A673 (cell line): ENCODE results near the gene ZNF737.

Source experiments
- EZH2 ChIP-seq: fragments of 200-600 bp; sonication (generic); IDR thresholded peaks from 2 replicates; pipeline ENCODE4 v1.6.1; 2017; ENCODE audit warnings: borderline replicate concordance, low read depth, mild to moderate bottlenecking, mixed read lengths, antibody characterized with exemption, low read length; ENCODE audit not compliant: poor library complexity, severe bottlenecking
- TF ChIP-seq, protein P1 (sequence below): fragments of 300-800, 200-600 bp; sonication (generic); conservative IDR thresholded peaks from 2 replicates; pipeline ENCODE4 v1.5.1; 2017; ENCODE audit warnings: low read depth, mild to moderate bottlenecking, antibody characterized with exemption, low read length, moderate library complexity, mixed read lengths

DNA sequence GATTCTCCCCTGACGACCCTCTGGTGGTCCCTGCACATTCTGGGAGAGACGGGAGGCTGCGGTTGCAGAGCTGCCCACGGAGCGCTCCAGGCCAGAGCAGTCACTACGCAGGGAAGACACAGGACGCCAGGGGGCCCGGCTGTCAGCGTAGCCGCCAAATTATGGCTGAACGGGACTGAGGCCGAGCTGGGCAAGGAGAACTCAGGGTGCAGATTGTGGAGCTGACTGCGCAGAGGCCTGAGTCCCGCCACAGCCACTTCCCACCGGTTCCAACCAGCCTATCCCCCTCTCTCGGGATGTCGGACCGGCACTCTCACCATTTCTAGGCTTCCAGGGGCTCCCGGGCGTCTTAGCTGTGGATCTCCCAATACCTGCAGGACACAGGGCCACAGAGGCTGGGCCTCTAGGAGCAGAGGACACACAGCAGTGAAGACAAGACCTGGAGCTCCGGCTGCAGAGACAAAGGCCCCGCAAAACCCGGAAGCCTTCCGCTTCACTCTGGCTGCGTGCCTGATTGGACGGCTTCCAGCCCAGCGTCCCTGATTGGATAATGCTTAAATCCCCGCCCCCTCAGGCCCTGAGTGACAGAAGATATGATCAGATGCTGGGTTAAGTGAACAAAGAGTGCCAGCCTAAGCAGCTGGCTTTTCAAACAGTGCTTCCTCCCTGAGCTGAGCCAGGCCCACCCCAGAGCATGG is at the start of gene ZNF737:
- TF ChIP-seq, protein P1, sequence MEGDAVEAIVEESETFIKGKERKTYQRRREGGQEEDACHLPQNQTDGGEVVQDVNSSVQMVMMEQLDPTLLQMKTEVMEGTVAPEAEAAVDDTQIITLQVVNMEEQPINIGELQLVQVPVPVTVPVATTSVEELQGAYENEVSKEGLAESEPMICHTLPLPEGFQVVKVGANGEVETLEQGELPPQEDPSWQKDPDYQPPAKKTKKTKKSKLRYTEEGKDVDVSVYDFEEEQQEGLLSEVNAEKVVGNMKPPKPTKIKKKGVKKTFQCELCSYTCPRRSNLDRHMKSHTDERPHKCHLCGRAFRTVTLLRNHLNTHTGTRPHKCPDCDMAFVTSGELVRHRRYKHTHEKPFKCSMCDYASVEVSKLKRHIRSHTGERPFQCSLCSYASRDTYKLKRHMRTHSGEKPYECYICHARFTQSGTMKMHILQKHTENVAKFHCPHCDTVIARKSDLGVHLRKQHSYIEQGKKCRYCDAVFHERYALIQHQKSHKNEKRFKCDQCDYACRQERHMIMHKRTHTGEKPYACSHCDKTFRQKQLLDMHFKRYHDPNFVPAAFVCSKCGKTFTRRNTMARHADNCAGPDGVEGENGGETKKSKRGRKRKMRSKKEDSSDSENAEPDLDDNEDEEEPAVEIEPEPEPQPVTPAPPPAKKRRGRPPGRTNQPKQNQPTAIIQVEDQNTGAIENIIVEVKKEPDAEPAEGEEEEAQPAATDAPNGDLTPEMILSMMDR, result no peak
- TF ChIP-seq EZH2, result no peak
